Ectodermal cell (in vitro differentiated cells): ENCODE measurements around the gene UBAC2.
"Not testable (repeated sequence)": the region's sequence is repeated elsewhere in the genome, so short reads cannot be mapped to it uniquely, and the experiment has no call there.

Experiments used
- H3K27ac ChIP-seq: 2 replicates; pipeline ENCODE4 v1.7.0; 2013; ENCODE audit warnings: mild to moderate bottlenecking, low read depth, low read length; ENCODE audit not compliant: insufficient read depth, poor library complexity, severe bottlenecking
- H3K27me3 ChIP-seq: 2 replicates; pipeline ENCODE4 v1.7.0; 2013; ENCODE audit warnings: mild to moderate bottlenecking, low read length; ENCODE audit not compliant: insufficient read depth, control insufficient read depth, poor library complexity, severe bottlenecking
- H3K36me3 ChIP-seq: one replicate; pipeline ENCODE4 v1.7.0; 2013; ENCODE audit warnings: low read length; ENCODE audit not compliant: control insufficient read depth, insufficient read depth
- H3K4me1 ChIP-seq: one replicate; pipeline ENCODE4 v1.7.0; 2013; ENCODE audit warnings: low read length; ENCODE audit not compliant: control insufficient read depth, insufficient read depth
- H3K4me3 ChIP-seq: 2 replicates; pipeline ENCODE4 v1.7.0; 2013; ENCODE audit warnings: low read depth, low read length, control low read depth; ENCODE audit not compliant: insufficient read depth
- H3K9me3 ChIP-seq: 2 replicates; pipeline ENCODE4 v1.7.0; 2013; ENCODE audit warnings: mild to moderate bottlenecking, low read length, moderate library complexity; ENCODE audit not compliant: control insufficient read depth
- WGBS, 2 experiments: methylation state at CpG; one replicate each; pipeline ENCODE4 v1.1.7; 2013; ENCODE audit warnings: missing lambda C conversion rate in 2 of 2; 5-methylcytosine and 5-hydroxymethylcytosine counted together

Gene UBAC2

DNA sequence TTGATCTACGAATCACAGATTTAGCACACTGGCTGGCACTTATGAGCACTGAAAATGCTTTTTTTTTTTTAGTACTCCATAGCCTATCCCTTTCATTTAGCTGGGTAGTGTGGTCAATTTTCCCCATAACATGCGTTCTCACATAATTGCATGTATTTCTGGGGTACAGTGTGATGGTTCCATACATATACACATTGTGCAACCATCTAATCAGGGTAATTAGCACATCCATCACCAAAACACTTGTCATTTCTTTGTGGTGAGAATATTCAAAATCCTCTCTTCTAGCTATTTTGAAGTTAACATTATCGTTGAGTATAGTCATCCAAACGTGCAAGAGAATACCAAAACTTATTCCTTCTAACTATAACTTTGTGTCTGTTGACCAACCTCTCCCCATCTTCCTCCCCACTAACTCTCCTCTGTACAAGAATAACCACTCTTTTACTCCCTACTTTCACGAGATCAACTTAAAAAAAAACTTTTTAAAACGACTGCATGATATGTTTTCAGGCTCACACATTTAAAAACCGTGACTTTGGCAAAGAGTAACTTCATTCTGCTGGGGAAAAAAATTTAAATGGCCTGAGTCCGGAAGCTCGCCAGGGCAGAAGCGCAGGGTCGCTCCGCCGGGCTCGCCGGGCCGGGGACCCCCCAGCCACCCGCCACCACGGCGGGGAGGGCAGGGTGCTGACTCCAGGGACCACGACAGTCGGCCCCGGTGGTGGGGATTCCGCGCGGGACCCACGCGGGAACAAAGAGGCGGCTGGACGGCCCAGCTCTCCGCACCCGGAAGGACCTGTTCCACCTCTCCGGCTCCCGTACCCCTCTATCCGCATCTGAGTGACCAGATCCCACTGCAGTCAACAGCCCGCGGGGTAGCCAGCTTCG, 868 bp upstream of the UBAC2 start:
- H3K4me3 ChIP-seq = peak overlapping the region; percentile 98
- WGBS, 2 experiments = 5% methylated on average over 36 to 37 of the region's 37 CpGs
- H3K27ac ChIP-seq = peak overlapping the region; percentile 83
- no peaks in the 10 kb centered on the region for H3K36me3 ChIP-seq
- peaks cover 12% of the 10 kb centered on the region for H3K4me1 ChIP-seq
- no peaks in the 10 kb centered on the region for H3K9me3 ChIP-seq
- no peaks in the 10 kb centered on the region for H3K27me3 ChIP-seq

DNA sequence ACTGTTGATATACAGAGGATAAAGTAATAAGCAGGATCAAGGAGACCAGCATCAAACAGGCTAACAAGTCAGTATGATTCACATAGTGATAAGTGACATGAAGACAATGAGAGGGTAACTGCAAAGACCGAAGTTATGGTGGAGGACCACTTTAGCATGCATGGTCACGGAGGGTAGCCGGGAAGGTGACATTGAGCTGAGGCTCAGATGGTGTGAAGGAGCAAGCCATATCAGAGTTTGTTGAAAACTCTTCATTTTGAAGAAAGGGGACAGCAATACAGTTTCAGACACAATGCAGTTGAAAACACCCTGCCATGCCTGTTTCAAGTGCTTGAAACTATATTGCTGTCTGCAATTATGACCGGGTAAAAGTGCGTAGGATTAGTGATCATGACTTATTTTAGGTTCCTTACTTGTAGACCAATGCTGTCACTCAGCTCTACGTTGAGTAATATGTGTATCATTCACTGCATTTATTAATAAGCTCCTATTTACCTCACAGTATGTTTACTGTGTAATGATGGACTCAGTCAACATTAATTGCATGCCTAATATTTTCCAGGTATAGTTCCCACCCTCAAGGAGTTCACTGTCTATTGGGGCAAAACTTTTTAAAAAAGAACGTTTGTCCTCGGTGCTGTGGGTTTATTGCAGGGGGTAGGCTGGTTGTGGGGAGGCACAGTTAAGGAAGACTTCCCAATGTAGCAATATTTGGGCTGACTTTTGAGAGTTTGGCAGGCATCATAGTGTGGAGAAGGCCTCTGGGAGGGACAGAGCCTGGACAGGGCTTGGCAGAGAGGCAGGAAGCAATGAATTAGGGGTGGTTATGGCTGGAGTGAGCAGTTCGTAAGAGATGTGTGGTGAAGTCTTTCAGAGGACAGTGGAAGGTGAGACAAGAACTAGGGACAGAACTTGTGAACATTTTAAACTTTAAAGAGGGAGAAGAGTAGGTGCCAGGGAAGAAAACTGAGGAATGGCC, 3.2 kb downstream of the UBAC2 start:
- H3K4me3 ChIP-seq = no peak overlapping the region
- no peaks in the 10 kb centered on the region for H3K9me3 ChIP-seq
- no peak overlapping the region for H3K27ac ChIP-seq
- no peaks in the 10 kb centered on the region for H3K36me3 ChIP-seq
- H3K4me1 ChIP-seq = peaks cover 12% of the 10 kb centered on the region
- 95 to 96% methylated on average over 8 to 9 of the region's 9 CpGs for WGBS, 2 experiments
- no peaks in the 10 kb centered on the region for H3K27me3 ChIP-seq

DNA sequence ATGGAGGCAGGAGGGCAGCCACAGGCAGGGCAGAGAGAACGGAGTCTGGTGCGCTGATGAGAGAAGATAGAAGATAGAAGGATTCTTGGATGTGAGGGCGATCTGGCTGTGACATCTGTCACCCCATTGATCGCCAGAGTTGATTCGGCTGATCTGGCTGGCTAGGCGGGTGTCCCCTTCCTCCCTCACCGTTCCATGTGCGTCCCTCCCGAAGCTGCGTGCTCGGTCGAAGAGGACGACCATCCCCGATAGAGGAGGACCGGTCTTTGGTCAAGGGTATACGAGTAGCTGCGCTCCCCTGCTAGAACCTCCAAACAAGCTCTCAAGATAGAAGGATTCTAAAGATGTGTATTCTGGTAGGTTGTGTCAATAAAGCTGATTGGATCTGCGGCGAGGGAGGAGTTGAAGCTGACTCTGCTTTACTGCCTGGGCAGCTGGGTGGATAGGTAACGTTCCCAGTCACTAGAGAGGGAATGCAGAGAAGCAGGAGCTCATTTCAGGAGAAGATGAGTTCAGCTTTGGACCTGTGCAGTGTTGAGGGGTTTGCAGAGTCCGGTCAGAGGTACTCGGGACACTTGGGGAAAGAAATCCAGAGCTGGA, 5.1 kb downstream of the UBAC2 start:
- Histone ChIP-seq H3K4me1 (peaks cover 4% of the 10 kb centered on the region), H3K4me3 (no peak overlapping the region), H3K36me3 (no peaks in the 10 kb centered on the region), H3K27ac (no peak overlapping the region), H3K9me3 (no peaks in the 10 kb centered on the region), H3K27me3 (no peaks in the 10 kb centered on the region)
- 92 to 93% methylated on average over 22 of the region's 22 CpGs for WGBS, 2 experiments

DNA sequence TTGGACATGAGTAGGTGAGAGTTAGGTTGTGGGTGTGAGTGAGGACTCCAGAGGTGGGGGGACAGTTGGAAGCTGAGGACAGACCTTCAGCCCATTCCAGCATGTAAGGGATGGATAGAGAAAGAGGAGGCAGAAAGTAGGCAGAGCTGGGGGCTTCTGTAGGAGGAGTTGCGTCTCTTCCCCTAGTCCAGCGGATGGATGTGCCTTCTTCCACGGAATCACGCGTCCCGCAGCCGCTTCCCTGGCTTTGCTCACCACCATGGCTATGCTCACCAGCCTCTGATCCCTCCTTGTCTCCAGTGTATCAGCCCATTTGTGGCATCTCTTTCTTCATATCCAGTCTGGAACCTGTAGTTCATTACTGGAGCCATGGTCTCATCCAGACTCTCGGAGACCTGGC, 5.6 kb downstream of the UBAC2 start:
- Histone ChIP-seq H3K27me3 (no peaks in the 10 kb centered on the region), H3K4me3 (no peak overlapping the region), H3K36me3 (no peaks in the 10 kb centered on the region), H3K27ac (no peak overlapping the region), H3K9me3 (no peaks in the 10 kb centered on the region), H3K4me1 (peaks cover 4% of the 10 kb centered on the region)
- 95 to 96% methylated on average over 8 of the region's 8 CpGs for WGBS, 2 experiments

DNA sequence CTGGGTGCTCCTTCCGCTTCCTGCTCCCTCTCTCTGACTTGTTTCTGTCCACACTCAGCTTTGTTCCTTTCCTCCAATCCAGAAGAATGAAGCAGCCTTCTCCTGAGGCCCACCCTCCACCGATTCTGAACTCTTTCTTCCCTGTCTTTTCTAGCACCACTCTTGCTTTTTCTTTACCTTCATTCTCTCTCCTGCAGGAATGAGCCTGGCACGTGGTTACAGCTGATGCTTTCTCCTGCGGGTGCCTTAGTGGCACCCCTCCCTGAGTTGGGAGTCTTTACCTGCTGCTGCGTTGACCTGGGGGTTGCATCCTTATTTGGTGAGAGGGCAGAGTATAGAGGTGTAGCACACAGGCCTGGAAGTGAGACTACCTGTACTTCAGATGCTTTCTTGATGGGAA, 6.2 kb downstream of the UBAC2 start:
- Histone ChIP-seq H3K4me1 (peaks cover 3% of the 10 kb centered on the region), H3K4me3 (no peak overlapping the region), H3K27ac (no peak overlapping the region), H3K9me3 (no peaks in the 10 kb centered on the region), H3K27me3 (no peaks in the 10 kb centered on the region), H3K36me3 (no peaks in the 10 kb centered on the region)
- WGBS, 2 experiments = 91 to 96% methylated on average over 5 of the region's 5 CpGs

DNA sequence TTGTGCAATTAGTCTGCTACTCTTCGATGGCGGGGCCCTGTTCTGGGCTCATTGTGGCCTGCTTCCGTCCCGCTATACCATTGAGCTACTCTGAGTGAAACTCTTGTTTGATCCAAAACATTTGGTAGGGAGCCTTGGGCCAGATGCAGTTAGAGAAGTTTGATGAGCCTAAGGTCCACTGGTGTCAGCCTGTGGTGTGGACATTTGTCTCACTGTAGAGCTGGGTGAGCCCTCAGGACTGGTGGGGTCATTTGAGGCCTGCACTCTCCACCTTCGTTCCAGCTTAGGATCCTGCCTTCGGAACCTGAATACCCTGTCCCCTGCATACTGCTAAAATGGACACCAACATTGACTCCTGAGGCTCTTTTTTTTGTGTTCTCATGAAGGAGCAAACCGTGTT, 6.9 kb downstream of the UBAC2 start:
- Histone ChIP-seq H3K4me3 (no peak overlapping the region), H3K4me1 (no peaks in the 10 kb centered on the region), H3K36me3 (no peaks in the 10 kb centered on the region), H3K27me3 (no peaks in the 10 kb centered on the region), H3K27ac (no peak overlapping the region), H3K9me3 (no peaks in the 10 kb centered on the region)
- 94 to 98% methylated on average over 6 to 7 of the region's 7 CpGs for WGBS, 2 experiments

DNA sequence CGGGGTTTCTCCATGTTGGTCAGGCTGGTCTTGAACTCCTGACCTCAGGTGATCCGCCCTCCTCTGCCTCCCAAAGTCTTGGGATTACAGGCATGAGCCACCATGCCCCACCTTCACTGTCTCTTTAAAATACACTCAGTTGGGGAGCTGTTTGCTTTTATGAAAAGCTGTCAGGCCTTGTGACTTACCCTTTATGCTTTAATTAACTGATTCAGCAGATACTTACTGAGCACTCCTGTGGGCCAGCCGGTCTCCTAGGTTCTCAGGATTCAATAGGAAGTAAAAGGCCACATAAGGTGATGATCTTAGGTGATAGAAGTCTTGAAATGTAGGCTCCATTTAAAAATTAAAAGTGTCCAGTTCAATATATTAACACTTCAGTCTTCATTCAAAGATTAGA, 7.5 kb downstream of the UBAC2 start:
- H3K9me3 ChIP-seq = no peaks in the 10 kb centered on the region
- WGBS, 2 experiments = 89 to 97% methylated on average over 3 of the region's 3 CpGs
- H3K27ac ChIP-seq = no peak overlapping the region
- no peaks in the 10 kb centered on the region for H3K36me3 ChIP-seq
- H3K4me1 ChIP-seq = no peaks in the 10 kb centered on the region
- H3K27me3 ChIP-seq = no peaks in the 10 kb centered on the region
- H3K4me3 ChIP-seq = no peak overlapping the region

DNA sequence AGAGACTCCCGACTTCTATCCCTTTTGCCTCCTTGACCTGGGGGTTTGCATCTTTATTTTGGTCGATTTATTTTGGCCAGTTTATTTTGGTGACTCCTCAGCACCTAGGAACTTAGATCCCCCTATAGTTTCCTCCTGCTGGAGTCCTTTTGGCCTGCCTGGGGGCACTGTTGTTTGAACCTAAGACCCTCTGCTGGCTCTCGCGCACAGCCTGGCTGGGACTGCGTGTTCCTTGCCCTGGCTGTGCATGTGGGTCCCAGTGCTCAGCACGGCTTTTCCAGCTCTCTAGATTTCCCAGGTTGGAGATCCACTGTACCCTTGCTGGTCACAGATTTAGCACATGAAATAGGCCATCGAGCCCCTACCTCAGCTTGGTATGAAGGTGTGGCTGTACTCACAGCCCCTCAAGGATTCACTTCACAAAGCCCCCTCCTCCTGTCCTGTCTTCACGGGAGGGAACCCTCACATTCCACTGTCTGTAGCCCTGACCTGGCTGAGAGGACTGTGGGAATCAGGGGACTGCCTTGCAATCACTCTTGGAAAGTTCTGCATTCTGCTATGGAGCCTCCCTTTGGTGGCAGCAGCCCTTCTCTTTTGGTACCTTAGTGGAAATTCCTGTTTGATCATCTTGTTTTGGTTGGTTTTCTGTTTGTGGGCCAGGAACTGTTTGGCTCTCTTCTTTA, 8.3 kb downstream of the UBAC2 start:
- 87 to 88% methylated on average over 8 of the region's 8 CpGs for WGBS, 2 experiments
- no peaks in the 10 kb centered on the region for H3K9me3 ChIP-seq
- no peak overlapping the region for H3K4me3 ChIP-seq
- no peaks in the 10 kb centered on the region for H3K4me1 ChIP-seq
- H3K36me3 ChIP-seq = no peaks in the 10 kb centered on the region
- H3K27ac ChIP-seq = no peak overlapping the region
- no peaks in the 10 kb centered on the region for H3K27me3 ChIP-seq

DNA sequence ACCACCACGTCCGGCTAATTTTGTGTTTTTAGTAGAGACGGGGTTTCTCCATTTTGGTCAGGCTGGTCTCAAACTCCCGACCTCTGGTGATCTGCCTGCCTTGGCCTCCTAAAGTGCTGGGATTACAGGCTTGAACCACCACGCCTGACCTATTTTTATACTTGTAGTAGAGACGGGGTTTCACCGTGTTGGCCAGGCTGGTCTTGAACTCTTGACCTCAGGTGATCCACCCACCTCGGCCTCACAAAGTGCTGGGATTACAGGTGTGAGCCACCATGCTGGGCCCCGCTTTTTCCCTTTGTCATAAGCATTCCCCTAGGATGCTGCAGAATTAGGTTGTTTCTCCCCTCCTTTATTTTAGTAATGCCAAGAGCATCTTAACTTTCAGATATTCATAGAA, 10.0 kb downstream of the UBAC2 start:
- H3K36me3 ChIP-seq = not testable (repeated sequence)

More for the DNA sequence above, 10.0 kb downstream of the UBAC2 start:
- H3K27me3 ChIP-seq, H3K4me3 ChIP-seq, H3K27ac ChIP-seq, H3K9me3 ChIP-seq, H3K4me1 ChIP-seq: not testable (repeated sequence)
- 92% methylated on average over 9 of the region's 9 CpGs for WGBS, 2 experiments
